ENCODE measurements around the gene LECT2. TPM values are rescaled to one million over a fixed set of nuclear protein-coding genes. Genes with fewer than 3 reads are reported as not detected.

Gene LECT2
- total and polyA plus RNA-seq, 9 donors = 0.11 to 0.47 (median 0.27) TPM; not detected in 4

DNA sequence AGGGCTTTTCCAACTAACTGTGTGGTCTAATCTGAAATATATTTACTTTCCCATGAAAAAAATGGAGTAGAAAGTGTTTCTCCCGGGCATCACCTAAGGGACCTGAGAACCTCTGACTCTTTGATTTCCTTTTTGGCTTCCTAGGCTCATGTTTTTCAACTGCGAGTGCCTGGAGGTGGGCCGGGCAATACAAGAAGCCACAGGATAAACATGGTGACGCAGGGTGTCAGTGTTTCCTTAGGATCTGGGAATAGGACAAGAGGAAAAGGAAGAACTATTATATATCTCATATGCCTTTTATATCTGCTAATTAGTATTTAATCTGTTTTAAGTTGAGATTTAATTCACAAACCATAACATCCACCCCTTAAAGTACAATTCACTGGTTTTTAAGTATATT is 11.4 kb upstream of the LECT2 start:
- H3K36me3 ChIP-seq (ENCODE audit: control insufficient read depth, insufficient read depth, low read length) = no peaks in the 10 kb centered on the region
- H3K27ac ChIP-seq (ENCODE audit: low read length) = no peak overlapping the region
- H3K9me3 ChIP-seq (replicated peaks; ENCODE audit: control insufficient read depth, low read depth, low read length) = no peaks in the 10 kb centered on the region
- no peaks in the 10 kb centered on the region for H3K4me1 ChIP-seq (ENCODE audit: control insufficient read depth, insufficient read depth, low read length)
- DNase-seq = no peak
- no CpG with 5 or more reads among the region's 4 CpGs for WGBS (ENCODE audit: insufficient coverage)
- H3K4me3 ChIP-seq (ENCODE audit: low read length) = no peak overlapping the region
- H3K27me3 ChIP-seq (ENCODE audit: control insufficient read depth, insufficient read depth, low read length) = no peaks in the 10 kb centered on the region

DNA sequence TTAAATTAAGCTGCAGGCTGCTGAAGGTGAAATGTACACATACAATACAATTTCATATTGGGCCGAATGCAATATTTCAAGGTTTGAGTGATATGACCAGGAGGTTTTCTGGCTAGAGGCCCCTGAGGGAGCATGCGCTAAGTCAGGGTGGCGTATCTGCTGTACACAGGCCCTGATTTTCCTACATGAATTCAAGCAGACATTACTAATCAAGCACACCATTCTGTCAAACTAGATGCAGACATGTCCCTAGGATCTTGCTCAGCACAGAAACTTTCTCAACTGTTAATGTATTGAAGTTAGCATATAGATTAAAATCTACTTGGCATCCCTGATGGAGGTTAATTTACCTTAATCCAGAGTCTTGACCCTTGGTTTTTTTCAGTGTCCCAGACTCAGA is 10.7 kb upstream of the LECT2 start:
- Histone ChIP-seq H3K27ac (ENCODE audit: low read length) (no peak overlapping the region), H3K4me1 (ENCODE audit: control insufficient read depth, insufficient read depth, low read length) (no peaks in the 10 kb centered on the region), H3K9me3 (replicated peaks; ENCODE audit: control insufficient read depth, low read depth, low read length) (no peaks in the 10 kb centered on the region), H3K27me3 (ENCODE audit: control insufficient read depth, insufficient read depth, low read length) (no peaks in the 10 kb centered on the region), H3K36me3 (ENCODE audit: control insufficient read depth, insufficient read depth, low read length) (no peaks in the 10 kb centered on the region), H3K4me3 (ENCODE audit: low read length) (no peak overlapping the region)
- no peak for DNase-seq
- WGBS (ENCODE audit: insufficient coverage) = 100% methylated on average over 1 of the region's 3 CpGs

DNA sequence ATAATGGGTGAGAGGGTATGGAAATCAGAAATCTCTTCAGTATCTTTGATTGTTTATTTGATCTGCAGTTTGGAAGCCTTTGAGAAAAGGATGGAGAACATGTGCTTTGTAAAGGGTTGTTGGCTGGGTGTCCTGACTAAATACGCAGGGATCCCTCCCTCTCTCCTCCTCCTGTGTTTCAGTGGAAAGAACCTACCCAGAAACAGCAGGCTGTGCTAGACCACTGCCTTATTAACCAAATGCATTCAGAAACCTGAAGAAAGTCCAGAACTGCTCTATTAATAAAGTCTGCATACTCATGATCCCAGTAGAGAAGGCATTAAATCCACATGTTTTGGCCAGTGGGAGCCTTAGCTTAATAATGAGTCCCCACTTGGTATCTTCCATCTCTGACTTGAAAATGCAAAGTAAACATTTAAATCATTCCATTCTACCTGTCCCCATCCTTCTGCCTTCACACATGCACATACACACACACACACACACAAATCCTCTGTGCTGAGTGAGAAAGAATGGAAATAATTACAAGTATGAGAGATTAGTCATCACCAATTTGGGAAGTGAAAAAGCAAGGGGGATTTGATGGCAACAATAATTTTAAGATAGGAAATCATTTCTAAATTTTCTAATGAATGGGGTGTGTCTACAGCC is 10.0 kb upstream of the LECT2 start:
- Histone ChIP-seq H3K27ac (ENCODE audit: low read length) (no peak overlapping the region), H3K9me3 (replicated peaks; ENCODE audit: control insufficient read depth, low read depth, low read length) (no peaks in the 10 kb centered on the region), H3K4me3 (ENCODE audit: low read length) (no peak overlapping the region), H3K27me3 (ENCODE audit: control insufficient read depth, insufficient read depth, low read length) (no peaks in the 10 kb centered on the region), H3K4me1 (ENCODE audit: control insufficient read depth, insufficient read depth, low read length) (no peaks in the 10 kb centered on the region), H3K36me3 (ENCODE audit: control insufficient read depth, insufficient read depth, low read length) (no peaks in the 10 kb centered on the region)
- peak; percentile 90 for DNase-seq
- WGBS (ENCODE audit: insufficient coverage) = no CpG with 5 or more reads among the region's 1 CpG

GRCh38 chr5:135955525-135955924 is 742 bp upstream of the LECT2 start:
- H3K9me3 ChIP-seq (replicated peaks; ENCODE audit: control insufficient read depth, low read depth, low read length) = no peaks in the 10 kb centered on the region
- no peak for DNase-seq
- H3K4me3 ChIP-seq (ENCODE audit: low read length) = no peak overlapping the region
- no peaks in the 10 kb centered on the region for H3K4me1 ChIP-seq (ENCODE audit: control insufficient read depth, insufficient read depth, low read length)
- peaks cover 2% of the 10 kb centered on the region for H3K27me3 ChIP-seq (ENCODE audit: control insufficient read depth, insufficient read depth, low read length)
- no peaks in the 10 kb centered on the region for H3K36me3 ChIP-seq (ENCODE audit: control insufficient read depth, insufficient read depth, low read length)
- 77% methylated on average over 3 of the region's 4 CpGs for WGBS (ENCODE audit: insufficient coverage)
- H3K27ac ChIP-seq (ENCODE audit: low read length) = no peak overlapping the region

- no peak for DNase-seq
- Histone ChIP-seq H3K4me1 (ENCODE audit: control insufficient read depth, insufficient read depth, low read length) (no peaks in the 10 kb centered on the region), H3K36me3 (ENCODE audit: control insufficient read depth, insufficient read depth, low read length) (no peaks in the 10 kb centered on the region), H3K4me3 (ENCODE audit: low read length) (no peak overlapping the region), H3K27me3 (ENCODE audit: control insufficient read depth, insufficient read depth, low read length) (peaks cover 2% of the 10 kb centered on the region), H3K9me3 (replicated peaks; ENCODE audit: control insufficient read depth, low read depth, low read length) (no peaks in the 10 kb centered on the region), H3K27ac (ENCODE audit: low read length) (no peak overlapping the region)
- no CpG with 5 or more reads among the region's 2 CpGs for WGBS (ENCODE audit: insufficient coverage)
These were observed 933 bp downstream of the LECT2 start for GRCh38 chr5:135953850-135954249.

GRCh38 chr5:135952683-135953082 is 2.1 kb downstream of the LECT2 start:
- Histone ChIP-seq H3K4me1 (ENCODE audit: control insufficient read depth, insufficient read depth, low read length) (no peaks in the 10 kb centered on the region), H3K4me3 (ENCODE audit: low read length) (no peak overlapping the region), H3K9me3 (replicated peaks; ENCODE audit: control insufficient read depth, low read depth, low read length) (no peaks in the 10 kb centered on the region), H3K27me3 (ENCODE audit: control insufficient read depth, insufficient read depth, low read length) (peaks cover 2% of the 10 kb centered on the region), H3K27ac (ENCODE audit: low read length) (no peak overlapping the region), H3K36me3 (ENCODE audit: control insufficient read depth, insufficient read depth, low read length) (no peaks in the 10 kb centered on the region)
- no peak for DNase-seq
- WGBS (ENCODE audit: insufficient coverage) = 90% methylated on average over 2 of the region's 4 CpGs

- Histone ChIP-seq H3K27ac (ENCODE audit: low read length) (no peak overlapping the region), H3K4me3 (ENCODE audit: low read length) (no peak overlapping the region), H3K9me3 (replicated peaks; ENCODE audit: control insufficient read depth, low read depth, low read length) (no peaks in the 10 kb centered on the region), H3K27me3 (ENCODE audit: control insufficient read depth, insufficient read depth, low read length) (peaks cover 2% of the 10 kb centered on the region), H3K36me3 (ENCODE audit: control insufficient read depth, insufficient read depth, low read length) (no peaks in the 10 kb centered on the region), H3K4me1 (ENCODE audit: control insufficient read depth, insufficient read depth, low read length) (no peaks in the 10 kb centered on the region)
- WGBS (ENCODE audit: insufficient coverage) = 91% methylated on average over 3 of the region's 6 CpGs
- DNase-seq = no peak
These were observed 3.0 kb downstream of the LECT2 start for GRCh38 chr5:135951807-135952206.

DNA sequence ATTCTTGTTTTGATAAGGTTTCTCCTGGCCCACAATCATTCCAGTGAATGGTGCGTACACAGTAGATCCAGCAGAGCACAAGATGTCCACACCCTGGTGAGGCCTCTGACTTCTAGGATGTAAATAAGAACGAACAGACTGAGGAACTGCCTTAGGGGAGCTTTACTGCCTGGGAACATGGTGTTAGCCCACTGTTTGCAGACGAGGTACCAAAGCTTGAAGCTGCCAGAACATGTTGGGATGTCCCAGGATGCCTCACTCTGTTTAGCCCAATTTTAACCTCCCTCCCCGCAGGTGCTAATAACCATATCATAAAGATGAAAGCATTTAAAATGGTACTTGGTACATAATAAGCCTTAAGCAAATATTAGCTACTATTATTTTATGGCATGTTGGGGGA is 3.5 kb downstream of the LECT2 start:
- Histone ChIP-seq H3K27ac (ENCODE audit: low read length) (no peak overlapping the region), H3K4me1 (ENCODE audit: control insufficient read depth, insufficient read depth, low read length) (no peaks in the 10 kb centered on the region), H3K27me3 (ENCODE audit: control insufficient read depth, insufficient read depth, low read length) (peaks cover 2% of the 10 kb centered on the region), H3K9me3 (replicated peaks; ENCODE audit: control insufficient read depth, low read depth, low read length) (no peaks in the 10 kb centered on the region), H3K36me3 (ENCODE audit: control insufficient read depth, insufficient read depth, low read length) (no peaks in the 10 kb centered on the region), H3K4me3 (ENCODE audit: low read length) (no peak overlapping the region)
- DNase-seq = no peak
- WGBS (ENCODE audit: insufficient coverage) = 78% methylated on average over 2 of the region's 4 CpGs

- H3K9me3 ChIP-seq (replicated peaks; ENCODE audit: control insufficient read depth, low read depth, low read length) = no peaks in the 10 kb centered on the region
- DNase-seq = no peak
- 33% methylated on average over 1 of the region's 3 CpGs for WGBS (ENCODE audit: insufficient coverage)
These were observed 4.2 kb downstream of the LECT2 start for GRCh38 chr5:135950611-135951010.

GRCh38 chr5:135944967-135945560 is 9.7 kb downstream of the LECT2 start:
- H3K27me3 ChIP-seq (ENCODE audit: control insufficient read depth, insufficient read depth, low read length) = no peaks in the 10 kb centered on the region
- no peaks in the 10 kb centered on the region for H3K36me3 ChIP-seq (ENCODE audit: control insufficient read depth, insufficient read depth, low read length)
- H3K4me1 ChIP-seq (ENCODE audit: control insufficient read depth, insufficient read depth, low read length) = no peaks in the 10 kb centered on the region
- H3K4me3 ChIP-seq (ENCODE audit: low read length) = no peak overlapping the region
- DNase-seq = peak; percentile 92
- H3K27ac ChIP-seq (ENCODE audit: low read length) = no peak overlapping the region
- H3K9me3 ChIP-seq (replicated peaks; ENCODE audit: control insufficient read depth, low read depth, low read length) = no peaks in the 10 kb centered on the region
- WGBS (ENCODE audit: insufficient coverage) = 0% methylated on average over 2 of the region's 3 CpGs

More at GRCh38 chr5:135950611-135951010, 4.2 kb downstream of the LECT2 start:
- no peak overlapping the region for H3K27ac ChIP-seq (ENCODE audit: low read length)
- no peak overlapping the region for H3K4me3 ChIP-seq (ENCODE audit: low read length)
- no peaks in the 10 kb centered on the region for H3K36me3 ChIP-seq (ENCODE audit: control insufficient read depth, insufficient read depth, low read length)
- no peaks in the 10 kb centered on the region for H3K4me1 ChIP-seq (ENCODE audit: control insufficient read depth, insufficient read depth, low read length)
- H3K27me3 ChIP-seq (ENCODE audit: control insufficient read depth, insufficient read depth, low read length) = peaks cover 2% of the 10 kb centered on the region

DNA sequence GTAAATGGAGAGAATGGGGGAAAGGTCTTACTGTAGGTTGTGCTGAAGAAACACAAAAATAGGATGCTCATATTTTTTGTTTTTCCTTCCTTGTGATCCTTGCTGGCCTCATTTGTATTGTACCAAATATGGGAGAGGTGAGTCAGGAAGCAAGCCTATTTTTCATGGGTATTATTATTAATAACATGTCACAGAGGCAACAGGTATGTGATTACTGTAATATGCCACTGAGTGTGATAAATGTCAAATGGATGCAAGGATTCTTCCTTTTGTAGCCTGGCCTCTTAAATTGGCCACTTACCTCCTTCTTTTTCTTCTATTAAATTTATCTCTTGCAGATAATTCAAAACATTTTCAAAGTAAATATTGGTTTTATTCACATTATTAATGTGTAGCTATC is 10.2 kb downstream of the LECT2 start:
- Histone ChIP-seq H3K9me3 (replicated peaks; ENCODE audit: control insufficient read depth, low read depth, low read length) (no peaks in the 10 kb centered on the region), H3K36me3 (ENCODE audit: control insufficient read depth, insufficient read depth, low read length) (no peaks in the 10 kb centered on the region), H3K4me3 (ENCODE audit: low read length) (no peak overlapping the region), H3K27me3 (ENCODE audit: control insufficient read depth, insufficient read depth, low read length) (no peaks in the 10 kb centered on the region), H3K4me1 (ENCODE audit: control insufficient read depth, insufficient read depth, low read length) (no peaks in the 10 kb centered on the region), H3K27ac (ENCODE audit: low read length) (no peak overlapping the region)
- no peak for DNase-seq
